NAMALWA (cell line): ENCODE data around the gene AHCTF1.

Source experiments
- DNase-seq: peaks from one replicate; pipeline ENCODE4 v3.0.0-alpha.2; 2015; ENCODE audit warnings: low spot score

The AHCTF1 gene, protein sequence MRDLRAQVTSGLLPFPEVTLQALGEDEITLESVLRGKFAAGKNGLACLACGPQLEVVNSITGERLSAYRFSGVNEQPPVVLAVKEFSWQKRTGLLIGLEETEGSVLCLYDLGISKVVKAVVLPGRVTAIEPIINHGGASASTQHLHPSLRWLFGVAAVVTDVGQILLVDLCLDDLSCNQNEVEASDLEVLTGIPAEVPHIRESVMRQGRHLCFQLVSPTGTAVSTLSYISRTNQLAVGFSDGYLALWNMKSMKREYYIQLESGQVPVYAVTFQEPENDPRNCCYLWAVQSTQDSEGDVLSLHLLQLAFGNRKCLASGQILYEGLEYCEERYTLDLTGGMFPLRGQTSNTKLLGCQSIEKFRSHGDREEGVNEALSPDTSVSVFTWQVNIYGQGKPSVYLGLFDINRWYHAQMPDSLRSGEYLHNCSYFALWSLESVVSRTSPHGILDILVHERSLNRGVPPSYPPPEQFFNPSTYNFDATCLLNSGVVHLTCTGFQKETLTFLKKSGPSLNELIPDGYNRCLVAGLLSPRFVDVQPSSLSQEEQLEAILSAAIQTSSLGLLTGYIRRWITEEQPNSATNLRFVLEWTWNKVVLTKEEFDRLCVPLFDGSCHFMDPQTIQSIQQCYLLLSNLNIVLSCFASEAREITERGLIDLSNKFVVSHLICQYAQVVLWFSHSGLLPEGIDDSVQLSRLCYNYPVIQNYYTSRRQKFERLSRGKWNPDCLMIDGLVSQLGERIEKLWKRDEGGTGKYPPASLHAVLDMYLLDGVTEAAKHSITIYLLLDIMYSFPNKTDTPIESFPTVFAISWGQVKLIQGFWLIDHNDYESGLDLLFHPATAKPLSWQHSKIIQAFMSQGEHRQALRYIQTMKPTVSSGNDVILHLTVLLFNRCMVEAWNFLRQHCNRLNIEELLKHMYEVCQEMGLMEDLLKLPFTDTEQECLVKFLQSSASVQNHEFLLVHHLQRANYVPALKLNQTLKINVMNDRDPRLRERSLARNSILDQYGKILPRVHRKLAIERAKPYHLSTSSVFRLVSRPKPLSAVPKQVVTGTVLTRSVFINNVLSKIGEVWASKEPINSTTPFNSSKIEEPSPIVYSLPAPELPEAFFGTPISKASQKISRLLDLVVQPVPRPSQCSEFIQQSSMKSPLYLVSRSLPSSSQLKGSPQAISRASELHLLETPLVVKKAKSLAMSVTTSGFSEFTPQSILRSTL (N-terminal part only)

DNA sequence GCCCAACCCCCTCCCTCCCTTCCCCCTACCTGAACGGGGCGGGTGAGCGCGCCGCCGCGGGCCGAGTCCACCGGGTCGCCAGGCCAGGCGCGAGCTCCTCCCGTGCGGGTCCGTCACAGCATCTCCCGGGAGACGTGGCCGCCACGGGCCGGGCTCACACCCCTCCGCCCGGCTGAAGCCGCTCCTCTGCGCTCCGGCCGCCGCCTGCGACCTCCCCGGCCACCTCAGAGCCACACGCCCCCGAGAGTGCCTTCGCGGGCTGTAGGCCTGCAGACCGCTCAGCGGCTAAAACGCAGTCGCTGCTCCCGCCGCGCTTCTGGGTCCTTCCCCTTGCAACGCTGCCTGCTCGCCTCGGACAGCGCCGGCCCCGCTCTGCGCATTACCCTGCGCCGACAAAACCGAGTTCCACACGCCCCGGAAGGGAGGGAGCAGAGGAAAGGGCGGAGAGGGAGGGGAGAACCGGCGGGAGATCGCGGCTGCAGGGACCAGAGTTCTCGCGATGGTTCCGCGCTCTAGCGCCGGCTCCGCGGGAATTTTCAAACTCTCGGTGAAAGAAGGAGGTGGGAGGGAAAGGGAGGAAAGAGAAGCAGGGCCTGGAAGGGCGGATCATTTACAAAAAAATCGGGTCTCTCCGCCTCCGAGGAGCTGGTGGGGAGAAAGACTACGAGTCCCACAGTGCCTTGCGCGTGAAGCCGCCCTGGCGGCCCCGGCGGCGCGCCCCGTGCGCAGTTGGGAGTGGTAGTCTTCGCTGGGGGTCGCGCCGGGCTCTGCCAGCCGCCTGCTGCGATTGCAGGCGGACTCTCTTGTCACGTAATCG, at the start of gene AHCTF1:
Gene AHCTF1, minus strand, starts transcription at position 400 of the 817 bp plus-strand sequence. CDS start 13,578 bp downstream, outside the sequence.
- peak; percentile 98 for DNase-seq

DNA sequence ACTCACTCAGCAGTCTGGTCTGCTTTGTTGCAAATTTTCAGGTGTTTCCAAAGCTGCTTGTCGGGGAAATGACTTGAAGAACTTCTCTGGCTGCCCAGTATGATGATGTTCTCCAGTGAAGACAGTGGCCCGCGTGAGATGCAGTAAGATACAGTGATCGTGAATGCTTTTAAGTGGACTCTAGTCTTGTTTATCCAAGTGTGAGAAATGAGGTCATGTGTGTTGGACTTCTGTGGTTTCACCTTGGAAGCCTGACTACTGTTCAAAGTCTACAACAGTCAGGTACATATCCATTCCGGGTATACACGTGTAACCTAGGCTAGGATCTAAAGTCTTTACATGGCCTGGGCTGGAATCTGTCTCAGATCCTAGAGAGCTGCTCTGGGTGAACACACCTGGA, 47.0 kb upstream of the AHCTF1 start:
- no peak for DNase-seq

DNA sequence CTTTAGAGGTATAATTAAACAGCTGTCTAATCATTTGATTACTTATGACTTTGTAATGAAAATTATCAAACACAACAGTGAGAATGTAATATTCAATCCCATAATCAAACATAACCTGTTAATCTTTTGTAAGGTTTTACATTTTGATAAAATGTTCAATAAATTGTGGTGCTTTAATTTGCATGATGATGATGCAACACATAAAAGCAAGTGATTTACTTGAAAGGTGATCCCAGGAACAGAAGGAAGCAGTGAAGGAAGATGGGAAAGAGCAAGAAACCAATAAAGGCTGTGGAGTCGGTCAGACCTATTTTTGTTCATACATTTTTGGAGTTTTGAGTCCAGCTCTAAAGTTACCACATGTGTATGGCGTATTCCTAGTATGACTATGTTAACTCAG, 46.5 kb upstream of the AHCTF1 start:
- DNase-seq: no peak

DNA sequence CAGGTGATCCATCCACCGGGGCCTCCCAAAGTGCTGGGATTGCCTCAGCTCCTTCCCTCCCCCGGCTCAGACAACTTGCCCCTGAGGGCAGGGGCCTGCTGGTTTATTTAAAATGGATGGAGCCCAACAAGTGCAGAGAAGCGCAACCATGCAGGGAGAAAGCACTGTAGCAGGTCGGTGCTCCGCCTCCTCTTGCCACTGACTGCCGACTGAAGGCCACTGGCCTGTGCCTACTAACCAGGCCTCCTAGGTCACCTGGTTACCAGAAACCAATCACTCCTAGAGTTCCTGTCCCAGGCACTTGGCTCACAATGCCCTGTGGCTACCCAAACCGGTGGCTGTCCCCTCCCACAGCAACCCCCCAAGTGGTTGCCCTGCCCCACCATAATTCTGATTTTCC, 40.2 kb upstream of the AHCTF1 start:
- DNase-seq: no peak

DNA sequence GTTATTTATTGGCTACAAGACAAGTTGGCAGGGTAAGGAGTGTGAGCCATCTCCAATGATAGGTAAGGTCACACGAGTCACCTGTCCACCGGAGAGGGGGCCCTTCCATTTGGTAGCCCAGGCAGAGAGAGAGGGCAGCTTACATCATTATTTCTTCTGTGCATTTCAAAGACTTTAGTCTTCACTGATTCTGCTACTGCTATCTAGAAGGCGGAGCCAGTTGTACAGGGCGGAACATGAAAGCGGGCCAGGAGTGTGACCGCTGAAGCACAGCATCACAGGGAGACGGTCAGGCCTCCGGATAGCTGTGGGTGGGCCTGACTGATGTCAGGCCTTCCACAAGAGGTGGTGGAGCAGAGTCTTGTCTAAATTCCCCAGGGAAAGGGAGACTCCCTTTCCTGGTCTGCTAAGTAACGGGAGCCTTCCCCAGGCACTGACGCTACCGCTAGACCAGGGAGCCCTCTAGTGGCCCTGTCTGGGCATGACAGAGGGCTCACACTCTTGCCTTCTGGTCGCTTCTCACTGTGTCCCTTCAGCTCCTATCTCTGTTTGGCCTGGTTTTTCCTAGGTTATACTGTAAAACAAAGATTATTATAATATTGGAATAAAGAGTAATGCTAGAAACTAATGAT, 39.5 kb upstream of the AHCTF1 start:
- DNase-seq: peak; percentile 73

DNA sequence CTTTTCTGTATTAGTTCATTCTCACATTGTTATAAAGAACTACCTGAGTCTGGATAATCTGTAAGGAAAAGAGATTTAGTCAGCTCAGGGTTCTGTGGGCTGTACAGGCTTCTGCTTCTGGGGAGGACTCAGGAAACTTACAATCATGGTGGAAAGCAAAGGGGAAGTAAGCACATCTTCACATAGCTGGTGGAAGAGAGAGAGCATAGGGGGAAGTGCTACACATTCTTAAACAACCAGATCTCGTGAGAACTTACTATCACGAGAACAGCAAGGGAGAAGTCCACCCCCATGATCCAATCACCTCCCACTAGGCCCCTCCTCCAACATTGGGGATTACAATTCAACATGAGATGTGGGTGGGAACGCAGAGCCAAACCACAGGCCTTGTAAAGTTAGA, 37.9 kb upstream of the AHCTF1 start:
- no peak for DNase-seq

DNA sequence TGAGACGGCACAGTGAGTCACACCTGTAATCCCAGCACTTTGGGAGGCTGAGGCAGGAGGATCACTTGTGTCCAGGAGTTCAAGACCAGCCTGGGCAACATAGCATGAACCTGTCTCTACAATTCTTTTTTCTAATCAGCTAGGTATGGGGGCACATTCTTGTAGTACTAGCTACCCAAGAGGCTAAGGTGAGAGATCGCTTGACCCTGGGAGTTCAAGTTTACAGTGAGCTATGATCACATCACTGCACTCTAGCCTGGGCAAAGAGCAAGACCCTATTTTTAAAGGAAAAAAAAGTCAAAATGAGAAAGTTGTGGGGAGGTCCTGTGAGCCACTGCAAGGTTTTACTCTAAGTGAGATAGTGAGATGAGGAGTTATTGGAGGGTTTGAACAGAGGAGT, 34.8 kb upstream of the AHCTF1 start:
- DNase-seq: no peak

DNA sequence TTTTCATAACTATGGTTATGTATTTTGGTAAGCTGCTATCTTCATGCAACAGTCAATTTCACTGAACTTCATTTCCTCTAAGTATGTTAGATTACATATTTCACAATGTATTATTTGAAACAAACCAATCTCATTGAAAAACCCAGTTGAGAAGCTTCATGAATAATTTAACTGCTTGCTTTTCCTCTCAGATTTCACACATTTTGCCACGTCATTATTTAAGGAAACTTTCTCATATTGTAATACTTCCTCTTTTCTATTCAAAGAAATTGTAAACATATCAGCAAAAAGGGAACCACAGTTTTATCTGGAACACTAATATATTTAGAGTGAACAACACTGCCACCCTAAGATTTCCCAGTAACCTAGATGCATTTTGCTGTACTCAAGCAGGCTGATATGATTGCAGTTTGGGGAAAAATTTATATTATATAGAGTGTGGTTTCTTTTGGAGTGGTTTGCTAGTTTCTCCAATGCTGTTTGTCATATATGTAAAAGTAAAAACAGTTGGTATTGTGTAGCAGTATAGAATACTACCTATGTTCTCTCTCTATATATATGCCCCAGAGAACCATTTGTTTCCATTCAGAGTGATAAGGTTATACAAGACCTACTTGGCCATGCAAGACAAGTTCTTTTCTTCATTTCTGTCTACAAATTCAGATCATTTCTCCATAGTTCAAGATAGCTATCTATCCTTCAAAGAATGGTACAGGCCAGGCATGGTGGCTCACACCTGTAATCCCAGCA, 28.4 kb upstream of the AHCTF1 start:
- DNase-seq: peak; percentile 65

DNA sequence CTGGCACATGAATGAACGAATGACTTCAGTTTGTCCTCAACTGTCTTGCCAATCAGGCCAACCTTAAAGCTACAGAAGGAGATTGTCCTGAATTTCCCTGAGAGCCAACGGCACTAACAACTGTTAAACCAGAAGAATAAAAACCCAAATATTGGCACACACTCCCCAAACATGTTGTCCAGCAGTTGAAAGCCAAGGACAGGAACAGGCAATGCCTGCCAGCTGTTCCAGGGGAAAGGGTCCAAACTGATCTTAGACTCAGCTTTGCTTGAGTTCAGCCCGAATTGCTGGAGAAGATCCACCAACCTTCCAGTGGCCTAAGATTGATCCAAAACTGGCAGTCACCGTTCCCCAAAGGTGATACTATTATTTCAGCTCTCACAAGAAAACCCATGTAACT, 22.4 kb upstream of the AHCTF1 start:
- DNase-seq: no peak

DNA sequence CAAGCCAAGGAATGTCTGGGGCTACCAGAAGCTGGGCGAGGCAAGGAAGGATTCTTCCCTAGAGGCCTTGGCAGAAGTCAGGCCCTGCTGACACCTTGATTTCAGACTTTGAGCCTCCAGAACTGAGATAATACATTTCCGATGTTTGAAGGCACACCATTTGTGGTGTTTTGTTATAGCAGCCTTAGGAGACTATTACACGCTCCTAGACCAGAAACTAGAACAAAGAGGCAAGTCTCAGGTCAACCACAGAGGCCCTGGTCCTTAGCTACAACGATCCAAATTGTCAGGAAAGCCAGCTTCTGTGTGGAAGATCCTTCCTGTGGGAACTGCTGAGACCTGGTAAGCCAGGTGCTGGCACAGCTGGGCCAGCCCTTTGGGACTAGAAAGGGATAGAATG, 19.7 kb upstream of the AHCTF1 start:
- DNase-seq: no peak

DNA sequence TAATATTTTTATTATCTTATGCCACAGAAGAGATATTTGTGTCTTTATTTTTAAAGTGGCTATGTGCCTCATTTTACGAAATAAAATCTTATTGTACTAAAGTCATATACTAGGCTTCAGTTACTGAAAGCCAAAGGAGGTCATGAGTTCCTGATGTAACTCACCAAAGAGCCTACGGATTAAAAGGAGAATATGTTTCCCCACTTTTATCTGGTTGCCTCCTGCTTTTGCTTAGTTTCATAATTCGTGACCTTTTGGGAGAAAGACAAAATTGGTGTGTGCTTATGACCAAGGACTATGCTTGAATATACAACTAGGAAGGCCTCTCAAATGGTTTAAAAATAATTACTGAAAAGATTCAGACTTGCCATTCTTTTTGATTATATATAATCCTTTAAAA, 18.2 kb upstream of the AHCTF1 start:
- DNase-seq: no peak

DNA sequence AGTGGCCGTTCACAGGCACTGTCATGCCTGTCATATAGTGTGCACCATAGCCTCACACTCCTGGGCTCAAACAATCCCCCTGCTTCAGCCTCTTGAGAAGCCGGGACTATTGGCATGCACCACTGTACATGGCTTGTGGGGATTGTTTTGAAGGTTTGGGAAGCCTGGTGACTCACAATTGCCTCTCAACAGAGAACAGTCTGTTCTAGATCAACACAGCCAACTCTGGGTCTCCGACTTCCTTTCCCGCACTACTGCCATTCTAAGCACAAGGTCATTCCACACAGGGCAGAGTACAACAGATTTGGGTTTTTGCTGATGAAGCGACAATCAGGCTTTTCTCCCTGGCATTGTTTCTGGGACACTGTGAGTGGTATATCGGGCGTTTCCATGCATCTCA, 15.5 kb upstream of the AHCTF1 start:
- no peak for DNase-seq

DNA sequence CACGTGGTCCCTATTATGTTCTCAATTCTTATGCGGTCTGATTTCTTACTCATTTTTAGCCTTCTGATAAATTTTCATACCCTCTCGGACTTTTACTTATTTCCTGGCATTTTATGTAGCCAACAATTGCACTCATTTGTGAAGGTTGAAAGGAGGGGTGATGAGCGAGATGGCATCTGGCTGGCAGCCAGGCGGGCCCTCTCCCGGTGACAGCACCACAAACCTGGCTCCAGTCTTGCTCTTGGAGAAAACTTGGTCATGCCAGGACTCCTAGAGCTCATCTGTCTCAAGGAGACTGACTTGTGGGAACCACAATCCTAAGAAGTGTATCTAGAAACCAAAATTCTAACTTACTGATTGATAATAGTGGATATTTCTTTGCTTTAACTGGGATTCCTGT, 14.6 kb upstream of the AHCTF1 start:
- no peak for DNase-seq

DNA sequence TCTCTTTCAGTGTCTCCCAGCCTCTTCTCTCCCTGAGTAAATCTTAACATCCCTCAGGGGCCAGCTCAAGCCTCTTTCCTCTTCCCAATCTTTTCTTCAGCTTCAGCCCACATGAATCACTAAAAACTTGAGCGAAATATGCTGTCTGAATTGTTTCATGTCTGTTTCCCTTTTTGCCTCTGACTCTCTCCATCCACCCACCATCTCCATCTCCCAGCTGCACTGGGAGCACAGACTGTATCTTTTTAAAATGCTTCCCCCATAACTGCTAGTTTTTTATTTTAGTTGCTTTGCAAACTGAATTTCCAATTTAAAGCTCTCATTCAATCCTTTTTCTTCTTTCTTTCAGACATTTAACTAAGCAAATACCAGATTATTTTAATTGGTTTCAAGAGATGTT, 3.0 kb upstream of the AHCTF1 start:
- DNase-seq: no peak

DNA sequence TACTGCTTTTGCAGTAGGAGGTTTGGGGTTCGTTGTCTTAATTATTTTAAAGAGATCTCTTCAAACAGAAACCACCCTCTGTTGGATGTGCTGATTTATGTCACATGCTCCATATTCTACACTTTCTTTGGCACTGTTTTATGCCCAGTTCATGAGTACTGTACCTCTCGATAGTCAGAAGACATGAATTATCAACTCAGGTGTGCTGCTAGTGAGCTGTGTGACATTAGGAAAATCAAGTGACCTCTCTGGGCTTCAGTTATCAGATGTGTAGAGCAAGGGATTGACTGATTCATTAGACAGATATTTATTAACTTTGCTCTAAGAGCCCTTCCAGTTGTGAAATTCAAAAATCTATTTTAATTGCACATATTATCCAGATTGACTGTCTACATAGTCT, 2.1 kb upstream of the AHCTF1 start:
- no peak for DNase-seq

DNA sequence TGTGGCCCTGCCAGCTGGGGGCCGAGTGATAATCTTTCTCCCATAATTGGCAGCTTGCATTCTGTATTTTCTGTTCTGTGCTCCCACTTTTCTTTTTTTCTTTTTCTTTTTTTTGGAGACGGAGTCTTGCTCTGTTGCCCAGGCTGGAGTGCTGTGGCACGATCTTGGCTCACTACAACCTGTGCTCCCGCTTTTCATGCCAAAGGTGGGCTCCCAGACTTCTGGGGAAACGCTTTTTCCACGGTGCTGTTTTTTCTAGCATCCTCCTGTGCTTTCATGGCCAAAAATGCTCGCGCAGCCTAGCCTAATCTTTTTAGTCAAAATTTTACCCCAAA, 585 bp upstream of the AHCTF1 start:
- no peak for DNase-seq

DNA sequence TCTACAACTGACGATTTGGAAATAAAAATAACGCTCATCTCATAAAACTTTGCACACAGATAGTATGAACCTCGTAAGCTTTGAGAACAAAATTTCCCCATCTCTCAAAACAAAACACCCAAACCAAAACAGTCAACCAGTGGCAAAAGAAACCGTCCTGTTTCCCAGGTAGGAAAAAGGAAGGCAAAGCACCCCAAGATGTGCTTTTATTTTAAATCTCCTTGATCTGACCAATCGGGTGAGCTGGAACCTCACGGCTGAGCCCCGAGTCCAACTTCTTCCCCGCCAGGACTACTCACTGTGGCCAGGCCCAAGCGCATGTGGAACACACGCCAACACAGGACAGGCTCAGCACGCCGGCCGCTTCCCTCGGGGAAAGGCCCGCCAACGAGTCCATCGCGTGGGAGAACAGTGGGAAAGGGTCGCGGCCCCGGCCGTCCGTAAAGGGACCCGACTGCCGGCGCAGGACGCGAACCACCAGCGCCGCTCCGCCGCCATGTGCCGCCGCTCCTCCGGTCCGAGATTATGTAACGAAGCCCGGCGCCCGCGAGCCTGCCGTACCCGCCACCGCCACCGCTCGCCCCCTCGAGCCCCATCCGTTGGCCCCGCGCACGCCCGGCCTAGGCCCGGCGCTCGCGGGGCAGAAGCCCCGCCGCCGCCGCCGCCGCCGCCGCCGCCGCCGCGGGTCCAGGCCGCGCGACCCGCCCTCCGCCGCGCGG, 759 bp downstream of the AHCTF1 start:
- peak; percentile 64 for DNase-seq

DNA sequence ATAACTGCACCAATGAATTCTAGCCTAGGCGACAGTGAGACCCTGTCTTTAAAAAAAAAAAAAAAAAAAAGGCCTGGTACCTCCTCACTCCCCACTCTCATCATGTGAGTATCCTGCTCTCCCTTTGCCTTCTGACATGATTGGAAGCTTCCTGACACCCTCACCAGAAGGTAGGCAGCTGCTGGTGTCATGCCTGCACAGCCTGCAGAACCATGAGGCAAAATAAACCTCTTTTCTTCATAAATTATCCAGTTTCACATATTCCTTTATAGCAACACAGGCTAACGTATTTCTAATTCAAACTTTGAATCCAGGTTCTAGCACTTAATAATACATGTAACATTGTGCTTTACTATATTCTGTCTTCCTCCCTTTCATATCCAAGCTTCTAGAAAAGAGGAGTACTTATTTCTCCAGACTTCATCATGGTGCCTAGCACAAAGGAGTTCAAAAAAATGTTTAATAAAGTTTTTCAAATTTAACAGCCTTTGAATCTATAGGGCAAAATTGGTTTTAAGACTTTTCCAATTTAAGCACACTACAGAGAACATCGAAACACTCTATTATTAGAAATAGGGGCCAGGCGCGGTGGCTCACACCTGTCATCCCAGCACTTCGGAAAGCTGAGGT, 5.6 kb downstream of the AHCTF1 start:
- no peak for DNase-seq

DNA sequence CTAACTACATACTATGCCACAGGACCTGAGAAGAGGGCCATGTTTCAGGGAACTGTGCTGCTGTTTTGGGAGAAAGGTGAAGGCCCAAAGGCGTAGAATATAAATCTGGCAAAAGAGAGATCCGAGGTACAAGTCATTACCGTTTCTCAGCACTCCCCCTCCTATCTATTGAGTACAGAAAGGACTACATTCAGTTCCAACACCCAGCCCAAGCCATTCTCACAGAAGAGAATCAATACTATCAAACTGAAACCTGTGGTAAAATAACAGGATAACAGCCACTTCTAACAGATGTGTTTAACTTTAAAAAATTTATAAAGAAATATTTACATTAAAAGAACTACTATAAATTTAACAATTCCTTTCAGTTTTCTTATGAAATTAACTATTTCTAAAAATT, 7.8 kb downstream of the AHCTF1 start:
- no peak for DNase-seq
